Common myeloid progenitor, CD34-positive (primary cell): ENCODE results near the gene HOXD13.

ENCODE experiments used
- CTCF ChIA-PET: fragments of 350-600 bp; sonication (Branson Sonifier 250); formaldehyde crosslinking; loops from one replicate; lab custom pipeline; 2021; ENCODE audit warnings: antibody characterized with exemption; lab: Charles Lee
- POLR2A ChIA-PET: fragments of 350-600 bp; sonication (Branson Sonifier 250); formaldehyde crosslinking; loops from one replicate; lab custom pipeline; 2021; ENCODE audit warnings: antibody characterized with exemption; lab: Charles Lee
- DNase-seq, 3 donors: peaks; one replicate each; pipeline versions ENCODE4 v3.0.0 to v3.0.0-alpha.2; 2013
- H3K27ac ChIP-seq, 2 experiments: 1 replicate in 1 of 2; 2 replicates in 1 of 2; pipeline ENCODE4 v1.7.0; 2013; ENCODE audit warnings: inconsistent platforms in 2 of 2, low read length in 2 of 2, mild to moderate bottlenecking in 2 of 2, low read depth in 1 of 2, moderate library complexity in 1 of 2; ENCODE audit not compliant: severe bottlenecking in 2 of 2, insufficient read depth in 1 of 2, poor library complexity in 1 of 2
- H3K27me3 ChIP-seq, 5 experiments: replicated peaks in 2 of 5; 1 replicate in 3 of 5; 2 replicates in 2 of 5; pipeline versions ENCODE4 v1.6.1 to v1.7.0; 2013; ENCODE audit warnings: low read length in 4 of 5, mild to moderate bottlenecking in 2 of 5, moderate library complexity in 2 of 5, inconsistent platforms in 1 of 5; ENCODE audit not compliant: insufficient read depth in 5 of 5, control insufficient read depth in 4 of 5
- H3K36me3 ChIP-seq, 4 experiments: 1 replicate in 2 of 4; 2 replicates in 2 of 4; pipeline versions ENCODE4 v1.6.1 to v1.7.0; 2013; ENCODE audit warnings: low read length in 3 of 4, control low read depth in 1 of 4, mild to moderate bottlenecking in 1 of 4; ENCODE audit not compliant: control insufficient read depth in 4 of 4, insufficient read depth in 4 of 4
- H3K4me1 ChIP-seq, 4 experiments: 1 replicate in 3 of 4; 2 replicates in 1 of 4; pipeline versions ENCODE4 v1.6.1 to v1.7.1; 2013; ENCODE audit warnings: low read length in 3 of 4, mild to moderate bottlenecking in 3 of 4, control low read depth in 1 of 4, inconsistent platforms in 1 of 4, moderate library complexity in 1 of 4; ENCODE audit not compliant: control insufficient read depth in 4 of 4, insufficient read depth in 4 of 4; ENCODE audit errors: control extremely low read depth in 1 of 4
- H3K4me3 ChIP-seq, 7 experiments: 1 replicate in 4 of 7; 2 replicates in 3 of 7; pipeline versions ENCODE4 v1.5.1 to v1.7.0; 2013; ENCODE audit warnings: mild to moderate bottlenecking in 7 of 7, low read length in 6 of 7, moderate library complexity in 6 of 7, inconsistent platforms in 2 of 7, low read depth in 2 of 7, control low read depth in 1 of 7; ENCODE audit not compliant: insufficient read depth in 4 of 7, control insufficient read depth in 1 of 7; ENCODE audit errors: extremely low read depth in 1 of 7
- H3K9me3 ChIP-seq, 5 experiments: 1 replicate in 4 of 5; 2 replicates in 1 of 5; pipeline versions ENCODE4 v1.6.1 to v1.7.1; 2013; ENCODE audit warnings: low read length in 4 of 5, mild to moderate bottlenecking in 2 of 5, inconsistent platforms in 1 of 5, low read depth in 1 of 5, moderate library complexity in 1 of 5; ENCODE audit not compliant: control insufficient read depth in 4 of 5, insufficient read depth in 2 of 5; ENCODE audit errors: control extremely low read depth in 1 of 5
- WGBS: methylation state at CpG from one replicate; pipeline ENCODE4 v1.1.5; 2013; ENCODE audit not compliant: insufficient coverage; 5-methylcytosine and 5-hydroxymethylcytosine counted together

The HOXD13 gene

GRCh38 chr2:176071330-176072291 lies 20.9 kb upstream of the HOXD13 start:
- DNase-seq: peak in 1 of 3 donors; percentile 12
- Histone ChIP-seq H3K4me3 (no peak overlapping the region), H3K36me3 (no peaks in the 10 kb centered on the region), H3K4me1 (peaks cover 0 to 20% (median 13%) of the 10 kb centered on the region in 4 experiments), H3K27ac (no peak overlapping the region), H3K9me3 (peaks cover 0 to 2% (median 0%) of the 10 kb centered on the region in 5 experiments), H3K27me3 (peaks cover 19 to 100% (median 74%) of the 10 kb centered on the region in 5 experiments)
- ChIA-PET POLR2A (interaction anchor here (0.6 kb wide), 1 partner anchor 564 kb away, joined by 3 read pairs; no protein-coding TSS in a partner anchor), CTCF (interaction anchor here (1.3 to 1.9 kb wide), 6 partner anchors 10 to 709 kb away, joined by 3 to 6 read pairs (median 4); no protein-coding TSS in a partner anchor)
- 6% methylated on average over 51 of the region's 58 CpGs for WGBS

GRCh38 chr2:176072292-176072669 lies 20.2 kb upstream of the HOXD13 start:
- H3K27ac ChIP-seq: no peak overlapping the region
- H3K9me3 ChIP-seq: peaks cover 0 to 2% (median 0%) of the 10 kb centered on the region in 5 experiments
- ChIA-PET CTCF (interaction anchor here (1.3 to 1.9 kb wide), 5 partner anchors 9 to 710 kb away, joined by 3 to 4 read pairs (median 3); no protein-coding TSS in a partner anchor), POLR2A (no interaction called here)
- 23% methylated on average over 5 of the region's 5 CpGs for WGBS
- DNase-seq: peak in 1 of 3 donors; percentile 5
- H3K4me3 ChIP-seq: no peak overlapping the region
- peaks cover 25 to 100% (median 75%) of the 10 kb centered on the region in 5 experiments for H3K27me3 ChIP-seq
- H3K36me3 ChIP-seq: no peaks in the 10 kb centered on the region
- H3K4me1 ChIP-seq: peaks cover 0 to 14% (median 9%) of the 10 kb centered on the region in 4 experiments

DNA sequence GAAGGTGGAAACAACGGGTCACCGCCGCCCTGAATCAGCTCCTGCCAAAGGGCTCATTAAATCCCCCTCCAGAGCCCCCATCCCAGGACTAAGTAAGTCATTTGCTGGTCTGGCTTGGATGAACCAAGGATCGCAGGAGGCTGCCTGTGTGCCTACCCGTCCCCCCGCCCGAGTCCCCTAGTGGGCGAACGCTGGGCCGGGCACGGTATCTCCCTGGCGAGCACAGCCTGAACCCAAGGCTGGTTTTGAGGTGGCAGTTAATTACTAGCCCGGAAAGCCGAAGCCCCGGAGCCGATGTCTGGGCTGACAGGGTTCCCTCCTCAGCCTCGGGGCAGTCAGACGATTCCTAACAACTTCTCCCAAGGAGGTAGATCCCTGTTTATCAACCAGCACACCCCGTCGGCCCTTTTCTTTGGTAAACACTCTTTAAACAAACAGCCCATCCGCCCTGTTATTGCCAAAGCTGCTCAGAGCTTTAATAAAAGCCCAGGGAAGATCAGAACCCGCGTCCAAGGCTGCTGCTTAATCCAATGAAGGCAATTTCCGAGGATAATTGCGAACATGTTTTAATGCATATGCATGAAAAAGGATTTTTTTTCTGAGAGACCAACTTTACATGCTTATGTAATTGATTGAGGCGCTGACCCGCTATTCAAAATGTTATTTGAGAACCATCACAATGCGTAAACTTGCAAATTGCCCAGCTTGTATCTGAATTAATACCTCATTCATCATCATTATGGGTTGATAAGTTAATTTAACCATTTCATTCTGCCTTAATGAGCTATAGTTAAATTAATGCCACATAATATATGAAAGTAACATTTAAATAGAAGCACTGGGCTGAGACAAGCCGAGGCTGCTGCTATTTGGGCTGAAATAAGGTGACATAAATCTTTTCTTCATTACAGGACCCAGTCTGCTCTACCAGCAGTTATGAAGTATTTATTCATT lies 19.3 kb upstream of the HOXD13 start:
- ChIA-PET POLR2A (no interaction called here), CTCF (interaction anchor here (1.2 to 5.0 kb wide), 3 partner anchors 16 to 708 kb away, joined by 5 to 20 read pairs (median 5); no protein-coding TSS in a partner anchor)
- 8% methylated on average over 19 of the region's 29 CpGs for WGBS
- Histone ChIP-seq H3K27me3 (peaks cover 33 to 97% (median 70%) of the 10 kb centered on the region in 5 experiments), H3K9me3 (peaks cover 0 to 2% (median 0%) of the 10 kb centered on the region in 5 experiments), H3K27ac (no peak overlapping the region), H3K36me3 (no peaks in the 10 kb centered on the region), H3K4me3 (no peak overlapping the region), H3K4me1 (peaks cover 0 to 5% (median 2%) of the 10 kb centered on the region in 4 experiments)
- peak in 1 of 3 donors; percentile 25 for DNase-seq

- POLR2A ChIA-PET: interaction anchor here (0.8 kb wide), 1 partner anchor 20 kb away, joined by 3 read pairs; no protein-coding TSS in a partner anchor
- peaks cover 45 to 97% (median 69%) of the 10 kb centered on the region in 5 experiments for H3K27me3 ChIP-seq
- DNase-seq: no peak
- peaks cover 0 to 7% (median 3%) of the 10 kb centered on the region in 4 experiments for H3K4me1 ChIP-seq
- no peaks in the 10 kb centered on the region for H3K36me3 ChIP-seq
- WGBS: 13% methylated on average over 6 of the region's 7 CpGs
- no peak overlapping the region for H3K27ac ChIP-seq
- CTCF ChIA-PET: interaction anchor here (0.9 to 5.0 kb wide), 3 partner anchors 22 to 709 kb away, joined by 3 to 20 read pairs (median 6); no protein-coding TSS in a partner anchor
- H3K4me3 ChIP-seq: no peak overlapping the region
- peaks cover 0 to 2% (median 0%) of the 10 kb centered on the region in 5 experiments for H3K9me3 ChIP-seq
These were observed 17.5 kb upstream of the HOXD13 start for GRCh38 chr2:176074919-176075425.

GRCh38 chr2:176075481-176075880 lies 17.0 kb upstream of the HOXD13 start:
- no peak overlapping the region for H3K27ac ChIP-seq
- peaks cover 41 to 95% (median 63%) of the 10 kb centered on the region in 5 experiments for H3K27me3 ChIP-seq
- H3K4me1 ChIP-seq: peaks cover 0 to 10% (median 5%) of the 10 kb centered on the region in 4 experiments
- no peak overlapping the region for H3K4me3 ChIP-seq
- POLR2A ChIA-PET: interaction anchor here (0.8 kb wide), 1 partner anchor 20 kb away, joined by 3 read pairs; no protein-coding TSS in a partner anchor
- peaks cover 0 to 2% (median 0%) of the 10 kb centered on the region in 5 experiments for H3K9me3 ChIP-seq
- no peak for DNase-seq
- 10% methylated on average over 12 of the region's 15 CpGs for WGBS
- CTCF ChIA-PET: interaction anchor here (0.9 to 5.0 kb wide), 3 partner anchors 22 to 710 kb away, joined by 3 to 20 read pairs (median 6); no protein-coding TSS in a partner anchor
- H3K36me3 ChIP-seq: no peaks in the 10 kb centered on the region

GRCh38 chr2:176076063-176076462 lies 16.5 kb upstream of the HOXD13 start:
- no peak overlapping the region for H3K27ac ChIP-seq
- H3K9me3 ChIP-seq: peaks cover 0 to 4% (median 2%) of the 10 kb centered on the region in 5 experiments
- no peaks in the 10 kb centered on the region for H3K36me3 ChIP-seq
- H3K27me3 ChIP-seq: peaks cover 42 to 95% (median 63%) of the 10 kb centered on the region in 5 experiments
- peaks cover 0 to 15% (median 9%) of the 10 kb centered on the region in 4 experiments for H3K4me1 ChIP-seq
- 31% methylated on average over 4 of the region's 7 CpGs for WGBS
- ChIA-PET POLR2A (no interaction called here), CTCF (interaction anchor here (0.8 to 5.0 kb wide), 4 partner anchors 9 to 710 kb away, joined by 3 to 20 read pairs (median 6); no protein-coding TSS in a partner anchor)
- H3K4me3 ChIP-seq: no peak overlapping the region
- peak in 1 of 3 donors; percentile 1 for DNase-seq
